CD4-positive, alpha-beta T cell treated with Interleukin-4 for 4 hours (primary cell): ENCODE results near the gene CASP3.

Experiments
- DNase-seq: peaks from one replicate; pipeline ENCODE4 v3.0.0-alpha.2; 2020

CASP3 gene

GRCh38 chr4:184649026-184649970 is at the start of gene CASP3, which contains the start of gene PRIMPOL:
Gene CASP3 (minus strand): TSS chr4:184649447. CDS start chr4:184638453, 10,994 bp downstream.
Gene PRIMPOL (plus strand): TSS chr4:184649738. CDS start chr4:184657141, 7,403 bp downstream.
- DNase-seq = peak; percentile 96

GRCh38 chr4:184697956-184698355 is 48.7 kb upstream of the CASP3 start:
- DNase-seq = no peak

GRCh38 chr4:184695178-184695896 is 46.1 kb upstream of the CASP3 start:
- no peak for DNase-seq

GRCh38 chr4:184694412-184694956 is 45.2 kb upstream of the CASP3 start:
- DNase-seq = no peak

- DNase-seq = no peak
These were observed 43.8 kb upstream of the CASP3 start for GRCh38 chr4:184693056-184693455.

GRCh38 chr4:184689681-184690080 is 40.4 kb upstream of the CASP3 start:
- DNase-seq = no peak

- DNase-seq = no peak
These were observed 39.2 kb upstream of the CASP3 start for GRCh38 chr4:184688447-184688846.

GRCh38 chr4:184688005-184688404 is 38.8 kb upstream of the CASP3 start:
- no peak for DNase-seq

- no peak for DNase-seq
These were observed 35.4 kb upstream of the CASP3 start for GRCh38 chr4:184684491-184685189.

GRCh38 chr4:184681916-184682315 is 32.7 kb upstream of the CASP3 start:
- DNase-seq = no peak

- DNase-seq = no peak
These were observed 31.5 kb upstream of the CASP3 start for GRCh38 chr4:184680698-184681097.

- no peak for DNase-seq
These were observed 26.7 kb upstream of the CASP3 start for GRCh38 chr4:184675821-184676492.

- no peak for DNase-seq
These were observed 25.8 kb upstream of the CASP3 start for GRCh38 chr4:184675018-184675417.

GRCh38 chr4:184674011-184674410 is 24.8 kb upstream of the CASP3 start:
- no peak for DNase-seq

GRCh38 chr4:184672741-184673140 is 23.5 kb upstream of the CASP3 start:
- no peak for DNase-seq

GRCh38 chr4:184671101-184671500 is 21.9 kb upstream of the CASP3 start:
- no peak for DNase-seq

- DNase-seq = no peak
These were observed 20.0 kb upstream of the CASP3 start for GRCh38 chr4:184669251-184669650.

- DNase-seq = peak; percentile 40
These were observed 19.4 kb upstream of the CASP3 start for GRCh38 chr4:184668511-184669114.

GRCh38 chr4:184668096-184668495 is 18.8 kb upstream of the CASP3 start:
- DNase-seq = no peak

- no peak for DNase-seq
These were observed 17.4 kb upstream of the CASP3 start for GRCh38 chr4:184666670-184667069.

GRCh38 chr4:184664445-184665210 is 15.4 kb upstream of the CASP3 start:
- DNase-seq = no peak
